Right cardiac atrium (tissue), 5 donors: ENCODE results near the gene LRCOL1. TPM values are rescaled to one million over a fixed set of nuclear protein-coding genes. Genes with fewer than 3 reads are reported as not detected.
A peak's percentile ranks its signal among the peaks of the same experiment; 100 is the strongest.

ENCODE experiments used
- ATAC-seq, 2 donors: fragments of 200-7000 bp; cut with Tn5 transposase; one replicate each; pipeline versions ENCODE4 v1.8.0 to v1.9.1; 2020; ENCODE audit warnings: moderate library complexity in 2 of 2, mild to moderate bottlenecking in 1 of 2
- DNase-seq, 3 donors: peaks; one replicate each; pipeline ENCODE4 v3.0.0-alpha.2; 2020
- H3K27ac ChIP-seq: one replicate; pipeline ENCODE4 v1.5.1; 2013; ENCODE audit warnings: mild to moderate bottlenecking, low read length, control low read depth, moderate library complexity
- H3K27me3 ChIP-seq: one replicate; pipeline ENCODE4 v1.6.1; 2013; ENCODE audit not compliant: control insufficient read depth, insufficient read depth
- H3K4me1 ChIP-seq: one replicate; pipeline ENCODE4 v1.6.1; 2013; ENCODE audit warnings: low read length; ENCODE audit not compliant: control insufficient read depth, insufficient read depth
- H3K4me3 ChIP-seq: one replicate; pipeline ENCODE4 v1.5.1; 2013; ENCODE audit warnings: low read length, control low read depth
- H3K9me3 ChIP-seq: one replicate; pipeline ENCODE4 v1.6.1; 2013; ENCODE audit warnings: low read length; ENCODE audit not compliant: control insufficient read depth
- WGBS: extraction: QIAGEN DNeasy Blood & Tissue Kit; methylation state at CpG from one replicate; pipeline ENCODE4 v1.1.7; 2013; 5-methylcytosine and 5-hydroxymethylcytosine counted together
- intact Hi-C, 4 donors: fragments of 100-400 bp; cut with DNase I; formaldehyde crosslinking; loops; one replicate each; pipeline versions ENCODE4 v1.11.0 to v1.14.0; 2022 to 2023
- polyA plus RNA-seq: library from polyadenylated mRNA; stranded (reverse); fragments of 200-250 nt; gene quantifications from one replicate; pipeline ENCODE4 v1.2.3, GENCODE V29; 2013
- total RNA-seq, 4 donors: library from RNA; stranded (reverse); fragmentation: NEBNext Ultra II Directional; extraction: Animal tissue kit (Norgen Biotek cat#: 25700); gene quantifications; one replicate each; pipeline ENCODE4 v1.2.1, GENCODE V29; 2021
- donor health status: healthy with polysubstance abuse.
- donor health status: DM: no; HTN: yes; CAD: no.
- donor health status: DM: no; HTN: no; CAD: no.
- donor health status: DM: no; HTN: yes; CAD: no; lungs with severe emphysema.
- donor health status: DM: yes; HTN: yes; CAD: no.

LRCOL1 gene
- total and polyA plus RNA-seq, 5 donors, result not detected

GRCh38 chr12:132647858-132648257, 37.5 kb upstream of the LRCOL1 start:
- intact Hi-C loops, result no loop called here
- ATAC-seq, result no peak
- 94% methylated on average over 10 of the region's 10 CpGs for WGBS

DNA sequence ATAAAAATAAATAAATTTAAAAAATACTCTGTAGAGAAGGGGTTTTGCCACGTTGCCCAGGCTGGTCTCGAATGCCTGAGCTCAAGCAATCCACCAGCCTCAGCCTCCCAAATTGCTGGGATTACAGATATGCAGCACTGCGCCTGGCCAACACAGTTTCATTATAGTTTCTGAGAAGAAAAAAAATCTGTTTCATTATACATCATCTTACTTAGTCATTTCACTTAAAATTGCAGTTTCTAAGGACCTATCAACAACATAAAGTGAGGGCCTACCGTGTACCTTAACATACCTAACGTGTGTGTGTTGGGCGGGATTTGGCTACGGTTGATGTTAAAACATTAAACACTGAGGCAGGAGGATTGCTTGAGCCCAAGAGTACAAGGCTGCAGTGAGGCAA, 36.5 kb upstream of the LRCOL1 start:
- DNase-seq (no peak), ATAC-seq (no peak)
- Histone ChIP-seq H3K4me1 (no peaks in the 10 kb centered on the region), H3K27ac (no peak overlapping the region), H3K9me3 (no peaks in the 10 kb centered on the region), H3K4me3 (no peak overlapping the region), H3K27me3 (no peaks in the 10 kb centered on the region)
- 95% methylated on average over 7 of the region's 7 CpGs for WGBS
- intact Hi-C loops, result no loop called here

More at GRCh38 chr12:132647858-132648257, 37.5 kb upstream of the LRCOL1 start:
- Histone ChIP-seq H3K27me3 (no peaks in the 10 kb centered on the region), H3K9me3 (no peaks in the 10 kb centered on the region), H3K27ac (no peak overlapping the region), H3K4me3 (no peak overlapping the region), H3K4me1 (no peaks in the 10 kb centered on the region)
- no peak for DNase-seq

GRCh38 chr12:132642846-132643835, 32.8 kb upstream of the LRCOL1 start:
- no peak for ATAC-seq
- DNase-seq, result no peak
- intact Hi-C loops, result no loop called here
- Histone ChIP-seq H3K9me3 (no peaks in the 10 kb centered on the region), H3K27me3 (no peaks in the 10 kb centered on the region), H3K4me3 (no peak overlapping the region), H3K27ac (no peak overlapping the region), H3K4me1 (no peaks in the 10 kb centered on the region)
- WGBS, result 95% methylated on average over 30 of the region's 30 CpGs

DNA sequence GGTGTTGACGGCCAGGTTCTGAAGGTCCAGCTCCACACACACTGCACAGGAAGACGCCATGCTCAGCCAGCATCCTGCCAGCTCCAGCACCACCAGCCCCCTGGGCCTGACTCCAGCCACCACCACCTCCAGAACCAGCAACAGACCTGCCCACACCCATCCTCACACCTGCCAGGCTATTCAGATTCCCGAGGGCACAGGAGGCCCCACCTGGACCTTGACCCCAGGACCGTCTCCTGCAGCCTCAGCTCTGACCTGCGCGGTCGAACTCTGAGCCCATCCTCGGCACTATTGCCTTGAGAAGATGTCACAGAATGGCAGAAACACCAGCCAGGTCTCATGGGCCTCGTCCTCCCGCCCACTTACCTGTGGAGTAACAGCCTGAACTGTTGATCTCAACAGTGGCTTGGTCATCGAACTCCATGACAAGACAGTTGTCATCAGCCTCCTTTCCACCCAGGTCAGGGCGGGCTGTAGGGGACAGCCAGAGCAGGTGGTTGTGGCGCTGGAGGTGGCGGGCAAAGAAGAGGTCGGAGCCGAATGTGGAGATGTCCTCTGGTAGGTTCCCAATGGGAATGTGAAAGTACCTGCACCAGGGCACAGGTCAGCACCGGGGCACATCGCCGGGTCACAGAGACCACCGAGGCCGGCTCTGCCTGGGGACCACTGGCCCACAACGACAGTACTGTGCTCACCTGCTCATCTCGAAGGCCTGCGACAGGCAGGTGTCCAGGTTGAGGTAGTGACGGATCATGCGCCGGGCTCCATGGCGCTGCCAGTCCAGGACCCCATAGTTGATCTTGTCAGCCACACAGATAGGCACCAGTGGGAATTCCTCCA, 31.6 kb upstream of the LRCOL1 start:
- H3K4me1 ChIP-seq, result no peaks in the 10 kb centered on the region

DNA sequence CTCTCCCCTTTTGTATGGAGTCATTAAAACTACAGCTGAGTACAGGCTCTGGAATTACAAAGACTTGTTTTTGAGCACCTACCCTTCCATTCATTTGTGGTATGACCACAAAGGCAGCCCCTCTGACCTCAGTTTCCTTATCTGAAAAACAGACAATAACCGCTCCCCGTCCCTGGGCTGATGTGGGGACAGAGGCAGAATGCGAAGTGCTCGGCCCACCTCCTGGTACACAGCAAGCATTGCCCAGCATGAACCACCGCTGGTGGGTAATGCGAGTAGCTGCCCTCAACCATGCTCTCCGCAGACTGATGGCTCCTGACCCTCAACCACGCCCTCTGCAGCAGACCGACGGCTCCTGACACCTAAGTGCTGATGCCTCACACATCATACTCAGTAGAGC, 30.6 kb upstream of the LRCOL1 start:
- ATAC-seq, result no peak
- no peaks in the 10 kb centered on the region for H3K27me3 ChIP-seq
- intact Hi-C loops, result no loop called here

More for the DNA sequence above, 31.6 kb upstream of the LRCOL1 start:
- no peak overlapping the region for H3K27ac ChIP-seq
- H3K4me3 ChIP-seq, result no peak overlapping the region
- no peaks in the 10 kb centered on the region for H3K9me3 ChIP-seq
- intact Hi-C loops, result no loop called here
- H3K27me3 ChIP-seq, result no peaks in the 10 kb centered on the region
- peak in 1 of 3 donors; percentile 43 for DNase-seq
- 96% methylated on average over 28 of the region's 28 CpGs for WGBS
- no peak for ATAC-seq

GRCh38 chr12:132639956-132640520, 29.7 kb upstream of the LRCOL1 start:
- peak in 1 of 3 donors; percentile 30 for DNase-seq
- intact Hi-C loops, result no loop called here
- no peak overlapping the region for H3K27ac ChIP-seq
- no peak for ATAC-seq
- WGBS, result 91% methylated on average over 12 of the region's 12 CpGs
- H3K27me3 ChIP-seq, result no peaks in the 10 kb centered on the region
- no peak overlapping the region for H3K4me3 ChIP-seq
- no peaks in the 10 kb centered on the region for H3K4me1 ChIP-seq
- H3K9me3 ChIP-seq, result no peaks in the 10 kb centered on the region

More for the DNA sequence above, 30.6 kb upstream of the LRCOL1 start:
- Histone ChIP-seq H3K9me3 (no peaks in the 10 kb centered on the region), H3K4me3 (no peak overlapping the region), H3K27ac (no peak overlapping the region), H3K4me1 (no peaks in the 10 kb centered on the region)
- WGBS, result 89% methylated on average over 10 of the region's 10 CpGs
- DNase-seq, result no peak

DNA sequence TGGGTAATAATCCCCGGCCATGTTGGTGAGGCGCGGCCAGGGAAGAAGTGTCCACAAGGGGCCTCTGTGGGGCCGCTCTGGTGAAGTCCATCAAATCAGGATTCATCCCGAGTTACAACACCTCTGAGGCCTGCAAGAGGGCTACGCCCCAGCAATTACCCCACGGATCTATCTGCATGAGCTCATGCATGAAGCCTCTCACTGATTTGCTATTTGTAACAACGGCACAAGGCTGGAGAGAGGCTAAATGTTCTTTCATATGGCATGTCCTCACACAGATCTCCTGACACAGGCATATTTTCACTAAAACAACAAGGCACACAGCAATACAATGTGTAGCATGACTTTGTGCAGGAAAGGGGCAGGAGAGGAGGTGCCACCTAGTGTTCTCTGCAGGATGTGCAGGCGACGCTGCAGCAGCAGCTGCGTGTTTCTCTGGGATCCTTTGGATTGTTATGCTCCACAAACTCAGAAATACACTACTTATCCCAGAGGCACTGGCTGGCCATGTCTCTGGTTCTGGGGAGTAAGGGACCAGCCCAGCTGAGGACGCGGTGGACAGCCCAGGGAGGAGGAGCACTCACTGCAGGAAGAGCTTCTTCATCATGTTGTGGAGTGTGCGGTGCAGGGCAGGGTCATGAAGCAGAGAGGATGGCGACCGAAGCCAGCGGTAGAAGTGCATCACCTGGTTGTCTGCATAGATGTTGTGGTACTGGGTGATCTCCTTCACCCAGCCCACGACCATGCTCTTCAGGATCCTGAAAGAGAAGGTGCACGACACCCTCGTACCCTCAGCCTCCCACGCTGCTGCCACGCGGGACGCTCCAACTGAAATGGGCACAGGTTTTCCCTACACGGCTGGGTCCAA, 28.4 kb upstream of the LRCOL1 start:
- Histone ChIP-seq H3K4me3 (no peak overlapping the region), H3K27ac (no peak overlapping the region), H3K27me3 (no peaks in the 10 kb centered on the region), H3K4me1 (no peaks in the 10 kb centered on the region), H3K9me3 (no peaks in the 10 kb centered on the region)
- ATAC-seq (peak; percentile 20 to 39), DNase-seq (no peak)
- intact Hi-C loops, result no loop called here
- WGBS, result 77% methylated on average over 25 of the region's 25 CpGs

DNA sequence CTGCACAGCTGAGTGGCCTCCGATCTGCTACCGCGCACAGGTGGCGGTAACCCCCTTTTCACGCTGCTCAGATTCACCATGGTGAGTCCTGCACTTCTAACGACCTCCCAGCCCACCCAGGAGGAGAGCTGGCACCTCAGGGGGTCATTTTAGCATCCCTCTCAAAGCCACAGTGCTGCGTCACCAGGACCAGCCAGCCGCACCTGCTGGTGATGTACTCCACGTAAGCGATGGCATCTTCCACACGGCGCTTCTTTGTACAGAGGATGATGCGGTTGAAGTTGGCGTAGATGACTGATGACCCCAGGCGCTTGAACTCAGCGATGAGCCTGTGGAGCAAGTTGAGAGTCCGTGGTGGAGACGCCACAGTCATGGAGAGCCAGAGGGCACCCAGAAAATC, 27.4 kb upstream of the LRCOL1 start:
- intact Hi-C loops, result no loop called here
- H3K4me1 ChIP-seq, result no peaks in the 10 kb centered on the region
- no peak overlapping the region for H3K4me3 ChIP-seq
- no peaks in the 10 kb centered on the region for H3K9me3 ChIP-seq
- WGBS, result 94% methylated on average over 18 of the region's 18 CpGs
- H3K27me3 ChIP-seq, result no peaks in the 10 kb centered on the region
- DNase-seq (no peak), ATAC-seq (no peak)
- no peak overlapping the region for H3K27ac ChIP-seq

GRCh38 chr12:132635076-132635955, 24.9 kb upstream of the LRCOL1 start:
- WGBS, result 97% methylated on average over 29 of the region's 29 CpGs
- H3K4me3 ChIP-seq, result no peak overlapping the region
- DNase-seq (peak in 1 of 3 donors; percentile 45), ATAC-seq (no peak)
- no peaks in the 10 kb centered on the region for H3K27me3 ChIP-seq
- no peaks in the 10 kb centered on the region for H3K9me3 ChIP-seq
- H3K27ac ChIP-seq, result no peak overlapping the region
- no peaks in the 10 kb centered on the region for H3K4me1 ChIP-seq
- intact Hi-C loops, result no loop called here
